ENCODE measurements around the gene SALL1.

The SALL1 gene

GRCh38 chr16:51111759-51112158 is 39.3 kb downstream of the SALL1 start:
- DNase-seq (ENCODE audit: low read depth): no peak

GRCh38 chr16:51110700-51111157 is 40.3 kb downstream of the SALL1 start:
- DNase-seq (ENCODE audit: low read depth): no peak

- no peak for DNase-seq (ENCODE audit: low read depth)
Measured at GRCh38 chr16:51109173-51109572, 41.9 kb downstream of the SALL1 start.

GRCh38 chr16:51107742-51108141 is 43.3 kb downstream of the SALL1 start:
- no peak for DNase-seq (ENCODE audit: low read depth)

- no peak for DNase-seq (ENCODE audit: low read depth)
Measured at GRCh38 chr16:51106535-51106934, 44.5 kb downstream of the SALL1 start.

- DNase-seq (ENCODE audit: low read depth): no peak
Measured at GRCh38 chr16:51103590-51103989, 47.5 kb downstream of the SALL1 start.

GRCh38 chr16:51097729-51098128 is 53.3 kb downstream of the SALL1 start:
- no peak for DNase-seq (ENCODE audit: low read depth)

- DNase-seq (ENCODE audit: low read depth): no peak
Measured at GRCh38 chr16:51095890-51096626, 55.0 kb downstream of the SALL1 start.

GRCh38 chr16:51095084-51095881 is 55.8 kb downstream of the SALL1 start:
- DNase-seq (ENCODE audit: low read depth): no peak

- no peak for DNase-seq (ENCODE audit: low read depth)
Measured at GRCh38 chr16:51093726-51094280, 57.3 kb downstream of the SALL1 start.
